Type B pancreatic cell (in vitro differentiated cells): Measurements from ENCODE around the gene CRYBG2. TPM values are rescaled to one million over a fixed set of nuclear protein-coding genes. Genes with fewer than 3 reads are reported as not detected.
"Not testable (repeated sequence)": the region's sequence is repeated elsewhere in the genome, so short reads cannot be mapped to it uniquely, and the experiment has no call there.

Experiments used
- DNase-seq: peaks from one replicate; pipeline ENCODE4 v3.0.0; 2021; ENCODE audit warnings: mixed read lengths; ENCODE audit not compliant: unreplicated experiment; ENCODE audit errors: extremely low spot score
- H3K27ac Mint-ChIP-seq: 2 replicates; pipeline ENCODE4 v1.8.0; 2021; ENCODE audit warnings: mild to moderate bottlenecking, mixed read lengths
- H3K27me3 Mint-ChIP-seq: 2 replicates; pipeline ENCODE4 v1.8.0; 2021; ENCODE audit warnings: mixed read lengths
- H3K36me3 Mint-ChIP-seq: 2 replicates; pipeline ENCODE4 v1.8.0; 2021; ENCODE audit warnings: mixed read lengths
- H3K4me1 Mint-ChIP-seq: one replicate; pipeline ENCODE4 v1.8.0; 2021; ENCODE audit warnings: mixed read lengths; ENCODE audit not compliant: unreplicated experiment
- H3K4me3 Mint-ChIP-seq: 2 replicates; pipeline ENCODE4 v1.8.0; 2021; ENCODE audit warnings: mild to moderate bottlenecking, mixed read lengths
- H3K9me3 Mint-ChIP-seq: 2 replicates; pipeline ENCODE4 v1.8.0; 2021; ENCODE audit warnings: mixed read lengths
- total RNA-seq: library from RNA; stranded (reverse); gene quantifications from 2 replicates; pipeline ENCODE4 v1.2.1, GENCODE V29; 2021; ENCODE audit warnings: low replicate concordance
- TF ChIP-seq, protein P1 (sequence below): fragments of 200-600 bp; sonication (generic); conservative IDR thresholded peaks from 2 replicates; pipeline ENCODE4 v1.5.0; 2021; ENCODE audit warnings: antibody characterized with exemption, mild to moderate bottlenecking

CRYBG2 gene
- total RNA-seq, 1 donor from 2014 or later: 20.0 TPM

DNA sequence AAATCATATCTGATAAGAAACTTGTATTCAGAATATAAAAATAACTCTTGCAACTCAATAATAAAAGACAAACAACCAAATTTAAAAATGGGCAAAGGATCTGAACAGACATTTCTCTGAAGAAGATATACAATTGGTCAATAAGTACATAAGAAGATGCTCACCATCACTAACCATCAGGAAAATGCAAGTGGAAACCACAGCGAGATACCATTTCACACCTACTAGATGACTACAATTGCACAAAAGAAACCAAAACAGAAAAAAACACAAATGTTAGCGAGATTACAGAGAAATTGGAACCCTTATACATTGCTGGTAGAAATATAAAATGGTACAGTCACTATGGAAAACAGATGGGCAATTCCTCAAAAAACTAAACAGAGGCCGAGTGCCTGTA is 30.1 kb upstream of the CRYBG2 start:
- H3K4me1 Mint-ChIP-seq: no peaks in the 10 kb centered on the region
- H3K27ac Mint-ChIP-seq: no peak overlapping the region
- no peaks in the 10 kb centered on the region for H3K36me3 Mint-ChIP-seq
- no peak overlapping the region for H3K4me3 Mint-ChIP-seq
- TF ChIP-seq, protein P1, sequence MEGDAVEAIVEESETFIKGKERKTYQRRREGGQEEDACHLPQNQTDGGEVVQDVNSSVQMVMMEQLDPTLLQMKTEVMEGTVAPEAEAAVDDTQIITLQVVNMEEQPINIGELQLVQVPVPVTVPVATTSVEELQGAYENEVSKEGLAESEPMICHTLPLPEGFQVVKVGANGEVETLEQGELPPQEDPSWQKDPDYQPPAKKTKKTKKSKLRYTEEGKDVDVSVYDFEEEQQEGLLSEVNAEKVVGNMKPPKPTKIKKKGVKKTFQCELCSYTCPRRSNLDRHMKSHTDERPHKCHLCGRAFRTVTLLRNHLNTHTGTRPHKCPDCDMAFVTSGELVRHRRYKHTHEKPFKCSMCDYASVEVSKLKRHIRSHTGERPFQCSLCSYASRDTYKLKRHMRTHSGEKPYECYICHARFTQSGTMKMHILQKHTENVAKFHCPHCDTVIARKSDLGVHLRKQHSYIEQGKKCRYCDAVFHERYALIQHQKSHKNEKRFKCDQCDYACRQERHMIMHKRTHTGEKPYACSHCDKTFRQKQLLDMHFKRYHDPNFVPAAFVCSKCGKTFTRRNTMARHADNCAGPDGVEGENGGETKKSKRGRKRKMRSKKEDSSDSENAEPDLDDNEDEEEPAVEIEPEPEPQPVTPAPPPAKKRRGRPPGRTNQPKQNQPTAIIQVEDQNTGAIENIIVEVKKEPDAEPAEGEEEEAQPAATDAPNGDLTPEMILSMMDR: no peak
- DNase-seq: no peak
- no peaks in the 10 kb centered on the region for H3K9me3 Mint-ChIP-seq
- H3K27me3 Mint-ChIP-seq: peaks cover 4% of the 10 kb centered on the region

DNA sequence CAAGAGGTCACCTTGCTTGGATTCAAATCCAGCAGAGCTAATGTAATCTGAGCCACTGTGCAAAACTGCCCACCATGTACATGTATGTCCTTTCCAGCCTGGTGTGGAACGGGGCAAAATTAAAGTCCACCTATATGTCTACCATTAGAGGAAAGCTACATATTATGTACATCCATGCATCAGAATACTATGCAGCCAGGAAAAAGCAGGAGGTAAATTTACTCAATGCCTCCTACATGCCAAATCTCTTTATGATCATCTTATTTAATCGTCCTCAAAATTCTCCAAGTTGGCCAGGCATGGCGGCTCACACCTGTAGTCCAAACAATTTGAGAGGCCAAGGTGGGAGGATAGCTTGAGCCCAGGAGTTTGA is 24.9 kb upstream of the CRYBG2 start:
- no peak overlapping the region for H3K27ac Mint-ChIP-seq
- TF ChIP-seq, protein P1: no peak
- peaks cover 7% of the 10 kb centered on the region for H3K27me3 Mint-ChIP-seq
- H3K4me3 Mint-ChIP-seq: no peak overlapping the region
- H3K9me3 Mint-ChIP-seq: no peaks in the 10 kb centered on the region
- H3K36me3 Mint-ChIP-seq: no peaks in the 10 kb centered on the region
- no peaks in the 10 kb centered on the region for H3K4me1 Mint-ChIP-seq
- DNase-seq: no peak

DNA sequence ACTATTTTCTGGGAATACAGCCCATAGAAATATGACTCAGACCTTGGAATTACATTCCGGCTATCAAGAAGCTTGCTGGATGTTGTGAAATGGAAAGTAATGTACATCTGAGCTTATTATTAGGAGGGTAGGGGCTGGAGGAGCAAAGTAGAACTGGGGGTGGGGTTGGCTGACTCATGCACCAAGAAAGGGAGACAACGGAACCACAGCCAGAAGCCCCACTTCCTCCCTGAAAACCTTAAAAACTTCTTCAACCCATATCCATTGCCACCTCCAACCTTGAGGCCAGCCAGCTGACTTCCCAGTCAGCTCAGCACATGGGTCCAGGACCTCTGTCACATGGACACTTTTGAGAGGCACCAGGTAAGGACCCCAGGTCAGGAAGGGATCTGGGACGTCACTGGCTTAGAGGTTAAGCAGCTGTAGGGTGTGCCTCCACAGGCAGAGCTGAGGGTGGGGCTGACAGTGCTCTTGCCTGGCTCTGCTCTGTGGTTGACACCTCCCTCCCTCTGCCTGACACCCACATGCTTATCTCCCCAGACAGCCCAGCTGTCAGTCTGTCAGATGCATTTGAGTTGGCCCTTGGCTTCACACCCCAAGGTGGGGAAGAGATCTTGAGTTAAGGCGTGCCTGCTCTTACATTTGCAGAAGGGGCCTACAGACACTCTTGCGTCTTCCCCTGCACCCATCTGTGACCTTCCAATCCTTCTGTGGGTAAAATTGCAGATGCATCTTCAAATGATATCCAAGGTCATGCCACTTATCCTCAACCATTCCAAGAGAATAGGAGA is 24.4 kb upstream of the CRYBG2 start:
- no peak overlapping the region for H3K4me3 Mint-ChIP-seq
- no peak overlapping the region for H3K27ac Mint-ChIP-seq
- DNase-seq: no peak
- peaks cover 13% of the 10 kb centered on the region for H3K27me3 Mint-ChIP-seq
- TF ChIP-seq, protein P1: no peak
- no peaks in the 10 kb centered on the region for H3K9me3 Mint-ChIP-seq
- H3K36me3 Mint-ChIP-seq: no peaks in the 10 kb centered on the region
- H3K4me1 Mint-ChIP-seq: no peaks in the 10 kb centered on the region

DNA sequence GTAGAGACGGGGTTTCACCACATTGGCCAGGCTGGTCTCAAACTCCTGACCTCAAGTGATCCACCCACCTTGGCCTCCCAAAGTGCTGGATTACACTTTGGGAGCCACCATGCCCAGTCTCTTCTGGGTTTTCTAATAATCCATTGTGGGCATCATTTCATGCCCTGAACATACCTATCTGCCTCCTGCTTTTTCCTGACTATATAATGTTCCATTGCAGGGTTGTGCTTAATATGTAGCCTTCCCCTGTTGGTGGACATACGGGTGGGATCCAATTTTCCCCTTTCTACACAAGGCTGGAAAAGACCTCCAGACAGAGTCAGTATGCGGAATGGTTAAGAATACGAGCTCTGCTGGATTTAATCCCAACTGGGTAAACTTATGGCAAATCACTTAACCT is 22.1 kb upstream of the CRYBG2 start:
- Mint-ChIP-seq H3K27ac (no peak overlapping the region), H3K4me3 (no peak overlapping the region), H3K27me3 (peaks cover 13% of the 10 kb centered on the region), H3K36me3 (no peaks in the 10 kb centered on the region), H3K9me3 (peaks cover under 1% of the 10 kb centered on the region), H3K4me1 (no peaks in the 10 kb centered on the region)
- TF ChIP-seq, protein P1: no peak
- DNase-seq: no peak

DNA sequence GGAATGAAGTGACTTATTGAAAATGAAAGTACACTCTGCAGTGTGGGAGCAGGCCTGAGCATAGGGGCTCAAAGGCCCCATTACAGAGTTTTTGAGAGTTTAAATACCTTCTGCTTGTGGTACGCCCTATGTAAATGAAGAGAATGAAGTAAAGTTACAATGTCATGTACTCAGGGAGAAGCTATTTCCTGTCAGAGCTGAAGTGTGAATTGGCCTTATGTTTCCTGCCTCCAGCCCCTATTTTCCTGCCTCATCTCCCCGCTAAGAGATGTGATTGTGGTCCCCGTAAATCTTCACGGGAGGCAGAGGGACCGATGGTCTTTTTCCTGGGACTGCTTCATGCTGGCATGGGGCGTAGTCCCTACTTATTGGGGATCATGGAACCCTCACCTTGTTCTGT is 21.2 kb upstream of the CRYBG2 start:
- Mint-ChIP-seq H3K4me3 (no peak overlapping the region), H3K27me3 (peaks cover 16% of the 10 kb centered on the region), H3K4me1 (no peaks in the 10 kb centered on the region), H3K36me3 (no peaks in the 10 kb centered on the region), H3K9me3 (peaks cover 4% of the 10 kb centered on the region), H3K27ac (no peak overlapping the region)
- TF ChIP-seq, protein P1: no peak
- no peak for DNase-seq

DNA sequence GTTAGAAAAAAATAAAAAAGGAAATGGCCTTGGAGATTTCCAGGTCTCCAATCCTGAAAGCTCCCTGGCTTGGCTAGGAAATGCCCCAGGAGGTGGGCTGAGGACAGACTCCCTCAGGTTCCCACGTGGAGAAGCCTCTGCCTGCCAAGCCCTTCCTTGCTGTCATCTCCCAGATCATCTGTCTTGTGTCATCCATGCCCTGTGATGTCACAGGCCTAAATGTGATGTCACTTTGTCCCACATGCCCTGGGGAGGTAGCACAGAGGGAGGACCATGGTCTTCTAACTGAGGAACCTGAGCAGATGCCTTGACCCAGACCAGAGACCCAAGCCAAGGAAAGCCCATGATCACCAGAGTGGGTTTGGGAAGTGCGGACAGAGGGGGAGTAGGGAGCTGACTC is 20.4 kb upstream of the CRYBG2 start:
- not testable (repeated sequence) for H3K27ac Mint-ChIP-seq, H3K4me3 Mint-ChIP-seq, H3K4me1 Mint-ChIP-seq, DNase-seq, H3K9me3 Mint-ChIP-seq, H3K36me3 Mint-ChIP-seq
- H3K27me3 Mint-ChIP-seq: peaks cover 16% of the 10 kb centered on the region
